Measurements from ENCODE around the gene BAHD1.

Gene BAHD1

GRCh38 chr15:40493089-40493840, 52.5 kb downstream of the BAHD1 start:
- no peak for TF ChIP-seq CTCF (IDR thresholded peaks at IDR 0.05; ENCODE audit: extremely low read depth, missing control alignments)
- no peak for DNase-seq (ENCODE audit: low spot score)

DNA sequence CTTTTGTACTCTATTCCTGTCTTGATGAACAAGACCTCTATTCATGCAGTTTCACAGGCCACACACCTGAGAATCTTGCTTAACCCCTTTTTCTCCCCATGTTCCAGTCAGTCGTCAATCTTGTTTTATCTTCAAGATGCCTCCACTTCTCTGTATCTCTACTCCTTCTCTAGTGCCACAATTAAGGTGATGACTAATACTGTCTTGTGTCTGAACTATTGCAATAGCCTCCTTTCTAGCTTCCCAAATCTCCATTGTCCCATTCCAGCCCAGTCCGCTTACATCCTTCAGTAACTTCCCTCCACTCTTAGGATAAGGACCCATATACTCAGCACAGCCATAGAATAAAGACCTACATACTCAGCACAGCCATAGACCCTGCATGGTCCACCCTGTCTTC, 54.8 kb downstream of the BAHD1 start:
- no peak for DNase-seq (ENCODE audit: low spot score)
- TF ChIP-seq CTCF (IDR thresholded peaks at IDR 0.05; ENCODE audit: extremely low read depth, missing control alignments): no peak

DNA sequence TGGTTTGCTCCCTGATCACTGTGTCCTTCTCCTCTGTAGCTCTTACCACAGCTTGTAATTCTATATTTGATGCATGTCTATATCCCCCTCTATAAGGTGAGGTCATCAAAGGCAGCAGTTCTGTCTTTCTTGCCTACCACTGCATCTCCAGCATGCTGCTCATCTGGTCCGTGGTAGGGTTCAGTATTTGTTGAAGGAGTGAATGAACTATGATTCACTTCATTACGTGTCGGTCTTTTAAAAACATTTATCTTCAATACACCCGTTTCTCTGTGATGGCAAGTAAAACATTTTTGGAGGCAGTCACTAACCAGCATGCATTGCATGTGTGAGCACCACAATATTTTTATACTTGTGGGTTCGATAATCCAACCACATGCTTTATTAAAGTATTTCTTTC, 57.7 kb downstream of the BAHD1 start:
- no peak for TF ChIP-seq CTCF (IDR thresholded peaks at IDR 0.05; ENCODE audit: extremely low read depth, missing control alignments)

DNA sequence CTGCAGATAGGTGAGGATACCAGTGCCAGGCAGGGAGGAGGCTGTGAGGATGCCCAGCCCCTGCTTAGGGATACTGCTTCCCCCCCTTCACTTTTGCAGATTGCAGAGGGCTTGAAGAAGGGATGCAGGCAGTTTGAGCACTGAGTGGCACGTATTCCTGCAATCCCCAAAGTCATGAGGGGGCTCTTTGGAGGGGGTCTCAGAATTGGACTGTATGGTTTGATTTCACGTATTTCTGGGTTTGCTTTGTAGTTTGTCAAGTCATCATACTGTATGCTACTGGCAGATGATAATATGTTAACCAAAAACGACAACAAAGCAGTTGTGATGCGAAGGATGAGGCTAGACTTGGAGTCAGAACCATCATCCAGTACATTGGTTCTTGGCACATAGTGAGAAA, 58.1 kb downstream of the BAHD1 start:
- no peak for TF ChIP-seq CTCF (IDR thresholded peaks at IDR 0.05; ENCODE audit: extremely low read depth, missing control alignments)
- no peak for DNase-seq (ENCODE audit: low spot score)

More for the DNA sequence above, 57.7 kb downstream of the BAHD1 start:
- no peak for DNase-seq (ENCODE audit: low spot score)

- no peak for DNase-seq (ENCODE audit: low spot score)
- no peak for TF ChIP-seq CTCF (IDR thresholded peaks at IDR 0.05; ENCODE audit: extremely low read depth, missing control alignments)
These were observed 59.2 kb downstream of the BAHD1 start for GRCh38 chr15:40499931-40500330.

- no peak for DNase-seq (ENCODE audit: low spot score)
- TF ChIP-seq CTCF (IDR thresholded peaks at IDR 0.05; ENCODE audit: extremely low read depth, missing control alignments): no peak
These were observed 60.0 kb downstream of the BAHD1 start for GRCh38 chr15:40500568-40501330.

- no peak for DNase-seq (ENCODE audit: low spot score)
- no peak for TF ChIP-seq CTCF (IDR thresholded peaks at IDR 0.05; ENCODE audit: extremely low read depth, missing control alignments)
These were observed 60.7 kb downstream of the BAHD1 start for GRCh38 chr15:40501487-40501886.
